ENCODE measurements around the gene MYEF2. TPM values are rescaled to one million over a fixed set of nuclear protein-coding genes. Genes with fewer than 3 reads are reported as not detected.

The MYEF2 gene
- total and polyA plus RNA-seq, 2 of the 8 experiments (the other 6 are each of a cell fraction or from before 2014, with no cell fraction given), result 18.9 to 79.2 TPM

GRCh38 chr15:48205981-48206380, 27.9 kb upstream of the MYEF2 start, which contains the start of gene SLC12A1:
Gene SLC12A1, plus strand, starts transcription at chr15:48206302. Its CDS starts 1,418 bp downstream, at chr15:48207720.
- Histone ChIP-seq H3K27me3 (replicated peaks in 1 of 4; ENCODE audit: control insufficient read depth in 3 of 4, extremely low read depth in 1 of 4, insufficient read depth in 3 of 4, low read length in 3 of 4) (peaks cover 0 to 1% (median 0%) of the 10 kb centered on the region in 4 experiments; a peak in 1 of 7 replicates), H3K9ac (replicated peaks in 1 of 4; ENCODE audit: extremely low read depth in 1 of 4, low read depth in 3 of 4, low read length in 3 of 4) (no peak within 1 kb of the TSS), H3K56ac (replicated peaks; ENCODE audit: insufficient read length, low read depth, low read length) (no peak within 1 kb of the TSS), H3K27ac (ENCODE audit: low read depth, low read length) (no peak within 1 kb of the TSS), H3K9me3 (ENCODE audit: insufficient read depth in 2 of 2, low read depth in 1 of 2, low read length in 1 of 2) (no peaks in the 10 kb centered on the region), H2BK120ac (replicated peaks; ENCODE audit: low read depth, low read length) (no peak within 1 kb of the TSS), H3K23ac (ENCODE audit: insufficient read length) (no peak within 1 kb of the TSS), H4K91ac (replicated peaks; ENCODE audit: insufficient read length, low read length) (no peak within 1 kb of the TSS), H4K20me1 (replicated peaks in 1 of 2; ENCODE audit: control insufficient read depth in 1 of 2, insufficient read depth in 2 of 2, low read length in 2 of 2) (no peaks in the 10 kb centered on the region), H3K14ac (ENCODE audit: insufficient read length) (no peak within 1 kb of the TSS), H2BK5ac (ENCODE audit: low read depth, low read length) (no peak within 1 kb of the TSS), H2BK12ac (ENCODE audit: low read depth, low read length) (no peak within 1 kb of the TSS), H2BK15ac (ENCODE audit: low read length) (no peak within 1 kb of the TSS), H3K4me3 (ENCODE audit: extremely low read depth in 1 of 4, insufficient read depth in 2 of 4, low read depth in 3 of 4, low read length in 4 of 4) (no peak within 1 kb of the TSS), H2BK20ac (ENCODE audit: low read length) (no peak within 1 kb of the TSS), H4K8ac (ENCODE audit: extremely low read depth, insufficient read depth, low read length) (no peak within 1 kb of the TSS), H3K4me2 (ENCODE audit: insufficient read depth in 1 of 2, low read depth in 2 of 2, low read length in 2 of 2) (no peak within 1 kb of the TSS), H3K79me1 (ENCODE audit: low read depth, low read length) (no peaks in the 10 kb centered on the region), H3K4me1 (replicated peaks in 1 of 4; ENCODE audit: control insufficient read depth in 3 of 4, insufficient read depth in 4 of 4, low read length in 3 of 4) (no peaks in the 10 kb centered on the region; a peak in 1 of 7 replicates), H2AFZ (ENCODE audit: low read length) (no peak within 1 kb of the TSS), H3K18ac (ENCODE audit: extremely low read depth, low read length) (no peak within 1 kb of the TSS), H2AK5ac (ENCODE audit: low read depth, low read length) (no peak within 1 kb of the TSS), H4K5ac (ENCODE audit: insufficient read length, low read depth, low read length) (no peak within 1 kb of the TSS), H3K79me2 (ENCODE audit: control insufficient read depth in 1 of 2, insufficient read depth in 2 of 2, low read length in 2 of 2) (no peaks in the 10 kb centered on the region), H3K23me2 (ENCODE audit: low read depth, low read length) (no peaks in the 10 kb centered on the region), H3K4ac (replicated peaks; ENCODE audit: insufficient read length, low read depth, low read length) (no peak within 1 kb of the TSS), H3K36me3 (ENCODE audit: control insufficient read depth in 2 of 4, insufficient read depth in 4 of 4, low read length in 3 of 4) (no peaks in the 10 kb centered on the region)
- DNase-seq (ENCODE audit: low read depth in 1 of 2, low spot score in 2 of 2) (no peak), FAIRE-seq (no peak)
- CTCF ChIA-PET (ENCODE audit: partially characterized antibody), result no interaction called here
- TF ChIP-seq MAX (IDR thresholded peaks at IDR 0.05) (no peak), KDM5A (IDR thresholded peaks at IDR 0.05; ENCODE audit: low read length) (no peak), EP300 (IDR thresholded peaks at IDR 0.05; ENCODE audit: borderline replicate concordance in 1 of 2, low read depth in 2 of 2, low read length in 2 of 2) (no peak), KDM1A (IDR thresholded peaks at IDR 0.05; ENCODE audit: borderline replicate concordance, low read length) (no peak), FOSL1 (IDR thresholded peaks at IDR 0.05; ENCODE audit: insufficient read depth, low read depth, low read length) (no peak), CBX5 (IDR thresholded peaks at IDR 0.05; ENCODE audit: low read depth, low read length) (no peak), CTBP2 (IDR thresholded peaks at IDR 0.05; ENCODE audit: borderline replicate concordance, insufficient read depth, insufficient read length, low read length) (no peak), TEAD4 (IDR thresholded peaks at IDR 0.05; ENCODE audit: low read depth, low read length) (no peak)
- POLR2A ChIA-PET (ENCODE audit: partially characterized antibody), result no interaction called here
- WGBS, 2 experiments (ENCODE audit: extremely low coverage in 1 of 2, insufficient coverage in 1 of 2, insufficient read length in 1 of 2, insufficient replicate concordance in 2 of 2, low coverage in 1 of 2, low lambda C conversion rate in 2 of 2, missing lambda C conversion rate in 1 of 2), result 80% methylated on average over 1 of the region's 1 CpG; no CpG with 5 or more reads in 1 of the 2 experiments
